ENCODE measurements around the gene RPS17.

The RPS17 gene

GRCh38 chr15:82540055-82540983, at the start of gene RPS17:
Gene RPS17 (minus strand): TSS chr15:82540457. CDS start chr15:82540428, 29 bp downstream.
- DNase-seq (ENCODE audit: low read depth): peak; percentile 99

DNA sequence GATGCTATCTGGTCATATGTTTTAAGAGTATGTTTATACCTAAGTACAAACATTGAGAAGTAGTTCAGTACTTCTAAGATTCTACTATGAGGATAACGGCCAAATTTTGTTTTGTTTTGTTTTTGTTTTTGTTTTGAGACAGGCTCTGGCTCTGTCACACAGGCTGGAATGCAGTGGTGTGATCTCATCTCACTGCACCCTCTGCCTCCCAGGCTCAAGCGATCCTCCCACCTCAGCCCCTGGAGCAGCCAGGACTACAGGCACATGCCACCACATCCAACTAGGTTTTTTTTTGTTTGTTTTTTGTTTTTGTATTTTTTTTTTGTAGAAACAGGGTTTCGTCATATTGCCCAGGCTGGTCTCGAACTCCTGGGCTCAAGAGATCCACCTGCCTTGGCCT, 47.5 kb upstream of the RPS17 start:
- no peak for DNase-seq (ENCODE audit: low read depth)

DNA sequence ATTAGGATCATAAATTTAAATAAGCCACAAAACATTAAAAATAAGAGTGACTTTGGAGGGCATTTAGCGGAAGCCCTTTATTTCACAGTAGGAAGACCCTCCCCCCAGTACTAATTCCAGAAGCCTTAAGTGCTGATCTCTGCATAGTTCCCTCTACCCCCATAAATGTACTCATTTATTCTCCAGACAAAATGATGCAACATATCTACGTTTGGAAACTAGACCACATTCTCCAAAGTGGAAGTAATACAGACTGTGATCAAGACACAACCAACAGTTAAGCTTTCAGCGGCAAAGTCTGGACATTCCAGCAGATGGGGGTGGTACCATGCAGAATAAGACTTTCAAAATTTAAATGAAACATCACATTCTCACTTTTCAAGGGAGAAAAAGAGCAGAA, 44.8 kb upstream of the RPS17 start:
- DNase-seq (ENCODE audit: low read depth): no peak

DNA sequence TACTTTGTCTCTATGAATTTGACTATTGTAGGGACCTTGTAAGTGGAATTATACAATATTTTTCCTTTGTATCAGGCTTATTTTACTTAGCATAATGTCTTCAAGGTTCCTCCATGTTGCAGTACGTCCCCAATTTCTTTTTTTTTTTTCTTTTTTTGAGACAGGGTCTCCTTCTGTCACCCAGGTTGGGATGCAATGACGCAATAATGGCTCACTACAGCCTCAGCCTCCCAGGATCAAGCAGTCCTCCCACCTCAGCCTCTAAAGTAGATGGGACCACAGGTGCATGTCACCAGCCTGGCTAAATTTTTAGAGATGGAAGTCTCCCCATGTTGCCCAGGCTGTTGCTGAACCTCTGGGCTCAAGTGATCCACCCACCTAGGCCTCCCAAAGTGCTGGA, 40.5 kb upstream of the RPS17 start:
- no peak for DNase-seq (ENCODE audit: low read depth)

DNA sequence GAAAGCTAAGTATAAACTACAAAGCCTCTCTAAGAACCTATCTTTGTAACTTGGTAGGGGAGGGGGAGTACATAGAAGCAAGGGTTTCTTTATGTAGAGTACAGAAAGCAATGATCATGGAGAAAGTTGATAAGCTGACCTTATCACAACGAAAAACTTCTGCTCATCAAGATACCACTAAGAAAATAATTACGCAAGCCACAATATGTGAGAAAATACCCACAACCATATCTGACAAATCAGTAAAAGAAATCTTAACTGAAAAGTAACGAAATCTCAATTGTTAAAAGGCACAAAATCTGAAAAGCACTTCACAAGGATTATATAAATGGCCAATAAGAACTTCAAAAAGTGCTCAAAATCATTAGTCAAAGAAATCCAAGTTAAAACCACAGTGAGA, 35.1 kb upstream of the RPS17 start:
- DNase-seq (ENCODE audit: low read depth): no peak

DNA sequence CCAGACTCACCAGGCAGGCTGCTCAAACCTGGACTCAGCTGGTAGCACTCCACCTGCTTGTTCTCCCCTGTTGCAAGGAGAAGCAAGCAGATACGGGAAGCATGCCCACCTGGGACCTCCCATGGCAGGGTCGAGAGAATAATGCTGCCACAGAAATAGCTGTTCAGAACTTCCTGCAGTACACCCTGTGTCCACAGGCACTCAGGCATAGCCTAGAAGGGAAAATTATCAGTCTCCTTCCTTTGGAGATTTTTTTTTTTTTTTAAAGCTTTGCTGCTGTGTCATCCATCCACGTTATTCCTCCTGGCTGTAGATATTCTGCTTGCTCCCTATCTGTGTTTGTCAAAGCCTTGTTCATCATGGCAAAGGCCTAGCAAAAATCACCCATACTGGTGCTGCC, 32.7 kb upstream of the RPS17 start:
- DNase-seq (ENCODE audit: low read depth): no peak

- DNase-seq (ENCODE audit: low read depth): no peak
These were observed 32.1 kb upstream of the RPS17 start for GRCh38 chr15:82572311-82572710.

GRCh38 chr15:82571722-82572222, 31.5 kb upstream of the RPS17 start:
- no peak for DNase-seq (ENCODE audit: low read depth)

GRCh38 chr15:82570721-82571508, 30.7 kb upstream of the RPS17 start:
- no peak for DNase-seq (ENCODE audit: low read depth)

DNA sequence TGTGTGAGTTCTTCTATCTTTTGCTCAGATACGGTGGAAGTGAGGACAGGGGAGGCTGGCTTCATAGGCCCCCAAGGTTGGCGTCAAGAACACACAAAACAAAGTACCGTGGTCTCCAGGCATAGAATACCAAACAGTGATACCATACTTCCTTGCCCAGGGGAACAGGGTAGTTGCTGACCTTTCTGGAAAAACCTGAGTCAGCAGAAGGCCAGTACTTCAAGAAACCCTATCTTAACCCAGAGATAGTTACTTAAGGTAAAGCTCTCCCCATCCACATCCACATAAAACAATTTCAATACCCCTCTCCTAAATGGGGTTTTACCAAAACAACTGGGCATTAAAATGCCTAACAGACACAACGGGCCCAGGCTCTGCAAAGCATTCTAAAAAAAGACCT, 29.6 kb upstream of the RPS17 start:
- no peak for DNase-seq (ENCODE audit: low read depth)

DNA sequence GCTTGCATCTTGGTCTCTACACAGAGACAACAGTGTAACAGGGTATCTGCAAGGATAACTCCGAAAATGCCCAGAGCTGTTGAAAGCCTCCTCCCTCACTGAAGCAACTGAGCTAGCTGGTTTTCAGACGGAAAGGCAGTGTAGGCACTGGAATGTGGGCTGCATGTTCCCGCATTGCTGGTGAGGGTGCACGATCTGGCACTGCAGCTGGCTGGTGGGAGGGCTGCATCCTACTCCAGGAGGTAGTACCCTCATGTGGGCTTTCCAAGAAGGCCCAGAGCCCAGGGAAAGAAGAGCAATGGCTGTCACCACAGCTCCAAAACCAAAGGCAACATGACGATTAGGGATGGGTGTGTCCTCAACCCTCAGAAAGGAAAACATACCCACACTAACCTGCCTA, 28.7 kb upstream of the RPS17 start:
- DNase-seq (ENCODE audit: low read depth): no peak

DNA sequence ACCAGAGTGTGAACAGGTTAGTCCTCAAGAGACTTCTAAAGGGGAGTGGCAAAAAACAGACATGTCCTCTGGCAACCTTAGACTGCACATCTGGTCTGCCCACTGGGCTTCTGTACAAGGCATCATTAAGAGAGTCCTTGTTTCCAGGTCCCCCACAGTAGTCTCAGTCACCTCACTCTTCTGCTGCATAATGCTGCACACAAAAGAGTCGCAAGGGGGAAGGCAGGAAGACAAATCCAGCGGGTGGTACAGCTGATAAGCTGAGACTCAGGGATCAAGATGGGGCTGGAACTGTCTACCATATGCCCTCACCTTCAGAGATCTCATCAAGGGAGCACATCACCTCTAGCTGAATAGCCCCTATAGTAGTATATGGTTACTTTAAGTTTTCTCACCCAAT, 27.4 kb upstream of the RPS17 start:
- no peak for DNase-seq (ENCODE audit: low read depth)

DNA sequence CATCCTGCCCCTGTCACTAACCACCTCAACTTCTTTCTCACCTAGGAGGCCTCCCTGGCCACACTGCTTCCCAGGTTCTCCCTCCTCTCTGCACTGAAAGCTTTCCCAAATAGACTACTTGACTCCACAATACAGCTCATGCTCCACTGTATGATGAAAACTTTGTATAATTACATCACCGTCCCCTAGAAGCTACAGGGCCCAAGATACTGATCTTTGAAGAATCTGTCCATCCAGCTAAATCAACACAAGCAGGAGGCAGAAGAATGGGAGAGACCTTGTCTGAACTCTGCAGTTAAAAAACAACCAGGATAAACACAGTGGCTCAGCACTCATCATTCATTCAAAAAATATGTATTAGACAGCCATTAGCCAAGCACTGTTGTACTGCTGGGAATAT, 26.4 kb upstream of the RPS17 start:
- no peak for DNase-seq (ENCODE audit: low read depth)

DNA sequence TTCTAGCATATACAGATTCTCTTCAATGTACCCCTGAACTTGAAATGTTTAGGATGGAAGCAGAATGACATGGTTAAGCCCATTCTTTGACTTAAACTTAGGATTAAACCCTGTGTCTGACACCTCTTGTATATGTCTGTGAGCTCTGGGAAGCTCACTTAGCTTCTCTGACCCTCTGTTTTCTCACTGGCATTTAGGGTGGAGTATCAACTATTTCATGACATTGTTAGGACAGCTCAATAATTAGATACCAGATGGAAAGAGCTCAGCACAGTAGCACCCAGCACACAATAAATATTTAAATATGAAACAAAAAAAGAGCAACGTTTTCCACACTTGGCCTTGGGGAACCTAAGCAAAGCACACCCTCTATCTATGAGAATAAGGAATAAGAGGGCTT, 18.2 kb upstream of the RPS17 start:
- DNase-seq (ENCODE audit: low read depth): no peak

GRCh38 chr15:82556315-82557035, 16.2 kb upstream of the RPS17 start:
- no peak for DNase-seq (ENCODE audit: low read depth)

- no peak for DNase-seq (ENCODE audit: low read depth)
These were observed 14.6 kb upstream of the RPS17 start for GRCh38 chr15:82554849-82555248.

DNA sequence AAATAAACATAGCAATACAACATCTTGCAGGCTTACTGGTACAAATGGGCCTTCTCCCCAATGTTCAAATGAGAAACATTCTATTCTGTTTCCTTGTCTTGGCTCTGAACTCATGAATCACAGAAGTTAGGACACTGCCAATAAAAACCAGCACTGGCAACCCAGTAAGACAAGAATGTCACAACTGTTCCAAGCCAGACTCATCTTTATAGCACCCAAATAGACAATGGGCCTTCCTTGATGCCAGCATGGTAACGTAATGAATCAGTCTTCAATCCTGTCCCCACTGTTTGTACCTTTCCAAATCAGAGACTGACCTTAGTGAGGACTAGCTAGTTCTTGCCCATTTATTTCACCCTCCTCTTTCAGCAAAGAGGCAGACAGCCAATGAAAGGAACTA, 14.1 kb upstream of the RPS17 start:
- no peak for DNase-seq (ENCODE audit: low read depth)

- no peak for DNase-seq (ENCODE audit: low read depth)
These were observed 13.6 kb upstream of the RPS17 start for GRCh38 chr15:82553846-82554245.

DNA sequence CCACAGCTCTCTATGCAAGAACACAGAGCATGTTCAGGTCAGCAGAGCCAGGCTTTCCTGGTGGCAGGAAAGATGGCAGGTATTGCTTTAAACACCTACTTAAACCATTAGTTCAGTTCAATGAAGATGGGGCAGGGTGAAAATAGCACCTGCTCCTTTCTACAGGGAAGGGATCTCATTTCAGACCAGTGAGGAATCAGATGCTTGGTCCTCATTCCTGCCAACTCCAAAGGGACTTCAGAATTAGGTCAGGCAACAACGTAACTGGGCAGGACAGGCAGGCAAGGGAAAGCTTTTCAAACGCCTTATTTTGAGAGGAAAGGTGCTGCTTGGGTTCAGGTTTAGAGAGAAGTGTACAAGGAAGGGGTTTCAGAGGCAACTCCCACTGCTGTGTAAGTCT, 12.6 kb upstream of the RPS17 start:
- DNase-seq (ENCODE audit: low read depth): no peak

DNA sequence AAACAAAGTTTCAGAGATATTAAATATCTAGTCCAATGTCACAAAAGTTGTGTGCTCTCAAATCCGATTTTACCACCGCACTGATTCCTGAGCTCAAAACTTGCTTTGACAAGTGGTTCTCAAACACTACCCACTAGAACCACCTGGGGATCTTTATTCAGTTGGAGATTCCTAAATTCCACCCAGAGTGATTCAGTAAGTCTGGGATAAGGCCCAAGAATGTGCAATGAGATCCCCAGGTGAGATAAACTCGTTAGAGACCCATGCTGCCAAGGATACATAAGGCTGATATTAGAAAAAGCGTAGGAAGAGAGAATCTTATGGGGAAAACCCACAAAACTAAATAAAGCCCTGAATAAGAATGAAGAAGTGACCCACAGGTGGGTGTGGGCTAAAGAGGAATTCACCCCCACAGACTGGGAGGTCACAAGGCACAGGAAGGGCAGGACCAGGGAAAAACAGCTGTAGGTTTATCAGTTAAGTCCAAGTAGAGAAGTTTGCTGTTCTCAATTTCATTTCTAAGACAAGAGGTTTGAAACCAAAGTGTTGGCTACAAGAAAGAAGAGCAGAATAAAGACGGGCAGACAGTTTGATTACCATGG, 11.5 kb upstream of the RPS17 start:
- no peak for DNase-seq (ENCODE audit: low read depth)

DNA sequence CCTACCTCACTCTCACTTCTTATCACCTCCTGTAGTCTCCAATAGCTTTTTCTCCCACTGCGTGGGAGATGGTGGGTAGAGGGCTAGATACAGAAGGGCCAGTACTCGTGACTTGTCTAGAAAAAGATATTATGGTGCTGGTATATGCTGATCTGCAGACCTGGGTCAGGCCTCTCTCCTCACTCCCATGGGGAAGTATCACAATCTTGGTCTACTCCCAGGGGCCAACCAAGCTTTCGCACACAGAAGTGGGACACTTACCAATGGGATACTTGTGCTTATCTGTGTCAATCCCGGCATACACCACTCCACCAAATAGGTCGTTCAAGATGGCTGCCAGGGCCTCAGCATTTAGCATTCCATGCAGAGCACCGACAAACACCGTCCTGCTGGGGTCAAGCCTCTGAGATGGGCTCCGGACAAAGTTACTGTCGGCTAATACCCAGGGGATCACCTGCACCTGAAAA, 9.0 kb upstream of the RPS17 start:
- DNase-seq (ENCODE audit: low read depth): no peak

- no peak for DNase-seq (ENCODE audit: low read depth)
These were observed 8.4 kb upstream of the RPS17 start for GRCh38 chr15:82548700-82549099.

All from stimulated activated CD8-positive, alpha-beta memory T cell treated with anti-CD3 and anti-CD28 coated beads, Interleukin-15, amount 100 ng/mL, for 24 hours (primary cell).